Neuronal stem cell (in vitro differentiated cells): ENCODE data around the gene MPL.

Experiments
- DNase-seq: peaks from one replicate; pipeline ENCODE4 v3.0.0-alpha.2; 2013; ENCODE audit warnings: low spot score
- H2AFZ ChIP-seq: one replicate; pipeline ENCODE4 v1.6.1; 2013; ENCODE audit warnings: mild to moderate bottlenecking, low read length, inconsistent platforms
- H2AK5ac ChIP-seq: 2 replicates; pipeline ENCODE4 v1.6.1; 2013; ENCODE audit warnings: low read depth, mild to moderate bottlenecking, inconsistent platforms, low read length, moderate library complexity, mixed read lengths
- H2BK120ac ChIP-seq: 2 replicates; pipeline ENCODE4 v1.6.1; 2013; ENCODE audit warnings: low read depth, mild to moderate bottlenecking, inconsistent platforms, low read length, moderate library complexity, mixed read lengths
- H2BK12ac ChIP-seq: one replicate; pipeline ENCODE4 v1.6.1; 2013; ENCODE audit warnings: low read length, inconsistent platforms
- H2BK15ac ChIP-seq: 2 replicates; pipeline ENCODE4 v1.6.1; 2013; ENCODE audit warnings: mild to moderate bottlenecking, low read length, inconsistent platforms, mixed read lengths
- H2BK5ac ChIP-seq: one replicate; pipeline ENCODE4 v1.6.1; 2013; ENCODE audit warnings: inconsistent platforms, mild to moderate bottlenecking, low read length, moderate library complexity
- H3K14ac ChIP-seq: one replicate; pipeline ENCODE4 v1.6.1; 2013; ENCODE audit warnings: low read length, inconsistent platforms
- H3K18ac ChIP-seq: 2 replicates; pipeline ENCODE4 v1.6.1; 2013; ENCODE audit warnings: low read length, inconsistent platforms
- H3K23ac ChIP-seq: 2 replicates; pipeline ENCODE4 v1.6.1; 2013; ENCODE audit warnings: low read depth, mild to moderate bottlenecking, mixed read lengths, low read length, inconsistent platforms; ENCODE audit not compliant: poor library complexity
- H3K27ac ChIP-seq: replicated peaks from 3 replicates; pipeline ENCODE4 v1.5.1; 2013; ENCODE audit warnings: low read length, inconsistent platforms
- H3K27me3 ChIP-seq, 3 experiments: 2 replicates each; pipeline ENCODE4 v1.6.1; 2013; ENCODE audit warnings: low read length in 3 of 3, mild to moderate bottlenecking in 2 of 3, inconsistent platforms in 1 of 3, low read depth in 1 of 3, mixed read lengths in 1 of 3, moderate library complexity in 1 of 3; ENCODE audit not compliant: control insufficient read depth in 3 of 3, insufficient read depth in 3 of 3
- H3K36me3 ChIP-seq, 2 donors: replicated peaks in 1 of 2; 2 replicates each; pipeline ENCODE4 v1.6.1; 2013; ENCODE audit warnings: low read length in 2 of 2; ENCODE audit not compliant: control insufficient read depth in 2 of 2, insufficient read depth in 2 of 2
- H3K4ac ChIP-seq: 2 replicates; pipeline ENCODE4 v1.6.1; 2013; ENCODE audit warnings: inconsistent platforms, mild to moderate bottlenecking, low read length, moderate library complexity
- H3K4me1 ChIP-seq, 2 donors: 1 replicate in 1 of 2; 2 replicates in 1 of 2; pipeline ENCODE4 v1.6.1; 2013; ENCODE audit warnings: low read length in 2 of 2, low read depth in 1 of 2; ENCODE audit not compliant: control insufficient read depth in 2 of 2, insufficient read depth in 1 of 2
- H3K4me2 ChIP-seq: one replicate; pipeline ENCODE4 v1.6.1; 2013; ENCODE audit warnings: mild to moderate bottlenecking, low read length, inconsistent platforms; ENCODE audit not compliant: insufficient read depth, poor library complexity, severe bottlenecking
- H3K4me3 ChIP-seq, 2 donors: 2 replicates each; pipeline ENCODE4 v1.5.1; 2013; ENCODE audit warnings: low read length in 2 of 2, mild to moderate bottlenecking in 2 of 2, inconsistent platforms in 1 of 2, moderate library complexity in 1 of 2
- H3K79me1 ChIP-seq: one replicate; pipeline ENCODE4 v1.6.1; 2013; ENCODE audit warnings: low read depth, mild to moderate bottlenecking, inconsistent platforms, low read length, moderate library complexity
- H3K9ac ChIP-seq: one replicate; pipeline ENCODE4 v1.6.1; 2013; ENCODE audit warnings: mild to moderate bottlenecking, low read depth, low read length, inconsistent platforms; ENCODE audit not compliant: poor library complexity
- H3K9me3 ChIP-seq, 2 donors: replicated peaks in 1 of 2; 2 replicates each; pipeline versions ENCODE3 to v1.6.1; 2013; ENCODE audit warnings: low read length in 2 of 2, mild to moderate bottlenecking in 2 of 2, inconsistent platforms in 1 of 2, low read depth in 1 of 2, mixed read lengths in 1 of 2, moderate library complexity in 1 of 2; ENCODE audit not compliant: control insufficient read depth in 2 of 2, insufficient read depth in 1 of 2
- H4K8ac ChIP-seq: one replicate; pipeline ENCODE4 v1.6.1; 2013; ENCODE audit warnings: low read depth, mild to moderate bottlenecking, inconsistent platforms, low read length, moderate library complexity
- H4K91ac ChIP-seq: one replicate; pipeline ENCODE4 v1.6.1; 2013; ENCODE audit warnings: low read length, low read depth, mild to moderate bottlenecking, inconsistent platforms; ENCODE audit not compliant: poor library complexity
- WGBS, 2 donors: extraction: QIAGEN DNeasy Blood & Tissue Kit; methylation state at CpG; one replicate each; pipeline ENCODE4 v1.1.7; 2013; ENCODE audit warnings: missing lambda C conversion rate in 2 of 2, mixed read lengths in 1 of 2; ENCODE audit not compliant: insufficient read length in 2 of 2, insufficient replicate concordance in 1 of 2; ENCODE audit errors: extremely low coverage in 2 of 2; 5-methylcytosine and 5-hydroxymethylcytosine counted together

Gene MPL

DNA sequence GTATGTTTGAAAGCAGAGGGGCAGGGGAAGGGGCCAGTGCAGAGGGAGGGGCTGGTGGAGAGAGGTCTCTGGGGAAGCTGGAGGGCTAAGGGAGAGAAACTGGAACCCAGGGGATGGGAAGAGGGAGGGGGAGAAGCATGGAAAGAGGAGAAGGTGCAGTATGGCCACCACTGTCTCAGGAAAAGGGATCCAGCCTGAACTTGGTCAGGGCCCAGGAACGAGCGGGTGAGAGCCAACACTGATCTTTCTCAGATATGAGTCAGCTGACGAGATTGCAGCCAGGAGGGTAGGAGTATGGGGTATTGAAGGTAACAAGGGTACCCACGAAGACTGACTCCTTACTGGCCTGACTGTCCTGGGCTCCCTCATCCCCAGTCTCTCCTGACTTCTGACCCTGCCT, 18.8 kb upstream of the MPL start:
- H4K91ac ChIP-seq = no peak overlapping the region
- H3K27me3 ChIP-seq = no peaks in the 10 kb centered on the region
- peaks cover 0 to 5% of the 10 kb centered on the region in 2 donors for H3K4me1 ChIP-seq
- H3K9me3 ChIP-seq = peaks cover 0 to under 1% of the 10 kb centered on the region in 2 donors
- no peak overlapping the region for H3K9ac ChIP-seq
- no peak overlapping the region for H2BK5ac ChIP-seq
- H3K18ac ChIP-seq = no peak overlapping the region
- H3K4me2 ChIP-seq = no peak overlapping the region
- H3K4me3 ChIP-seq = no peak overlapping the region
- H3K14ac ChIP-seq = no peak overlapping the region
- H4K8ac ChIP-seq = no peak overlapping the region
- no peak overlapping the region for H2AFZ ChIP-seq
- H2AK5ac ChIP-seq = no peak overlapping the region
- H3K23ac ChIP-seq = no peak overlapping the region
- H2BK15ac ChIP-seq = no peak overlapping the region
- DNase-seq = no peak
- no CpG with 5 or more reads among the region's 4 CpGs for WGBS, 2 donors
- no peak overlapping the region for H3K27ac ChIP-seq
- no peak overlapping the region for H2BK12ac ChIP-seq
- no peaks in the 10 kb centered on the region for H3K36me3 ChIP-seq
- no peak overlapping the region for H2BK120ac ChIP-seq
- no peak overlapping the region for H3K4ac ChIP-seq
- H3K79me1 ChIP-seq = no peaks in the 10 kb centered on the region

- no peak overlapping the region for H2AK5ac ChIP-seq
- H3K4me2 ChIP-seq = no peak overlapping the region
- H3K79me1 ChIP-seq = no peaks in the 10 kb centered on the region
- no peak overlapping the region for H3K4me3 ChIP-seq
- H4K8ac ChIP-seq = no peak overlapping the region
- no peak overlapping the region for H2BK15ac ChIP-seq
- no peak overlapping the region for H2BK120ac ChIP-seq
- peaks cover 0 to 1% of the 10 kb centered on the region in 2 donors for H3K9me3 ChIP-seq
- no peak overlapping the region for H3K27ac ChIP-seq
- no peak overlapping the region for H3K23ac ChIP-seq
- no peak overlapping the region for H4K91ac ChIP-seq
- no peak overlapping the region for H3K14ac ChIP-seq
- no peak overlapping the region for H2BK5ac ChIP-seq
- no peaks in the 10 kb centered on the region for H3K36me3 ChIP-seq
- H3K4me1 ChIP-seq = peaks cover 0 to 5% of the 10 kb centered on the region in 2 donors
- H2BK12ac ChIP-seq = no peak overlapping the region
- no peak for DNase-seq
- no peak overlapping the region for H3K9ac ChIP-seq
- no peak overlapping the region for H3K4ac ChIP-seq
- no CpG with 5 or more reads among the region's 5 CpGs for WGBS, 2 donors
- H3K27me3 ChIP-seq = no peaks in the 10 kb centered on the region
- no peak overlapping the region for H3K18ac ChIP-seq
- H2AFZ ChIP-seq = no peak overlapping the region
These were observed 18.3 kb upstream of the MPL start for GRCh38 chr1:43319288-43319687.

DNA sequence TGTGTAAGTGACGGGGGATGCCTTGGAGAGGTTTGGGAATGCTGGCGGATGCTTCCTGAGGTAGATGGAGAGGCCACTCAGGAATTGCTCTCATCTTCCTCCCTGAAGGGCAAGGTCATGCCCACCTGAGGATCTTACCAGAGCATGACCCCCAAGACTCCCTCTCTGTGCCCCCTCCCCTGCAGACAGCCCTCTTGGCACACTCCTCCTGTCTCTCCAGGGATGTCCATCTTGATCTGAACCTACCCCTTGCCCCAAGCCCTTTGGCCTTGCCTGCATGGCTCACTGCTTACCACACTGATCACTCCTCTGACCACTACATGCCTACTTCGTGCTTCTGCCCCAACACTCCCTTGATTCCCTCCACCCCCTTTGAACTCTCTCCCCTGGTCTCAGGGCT, 17.9 kb upstream of the MPL start:
- Histone ChIP-seq H3K14ac (no peak overlapping the region), H3K27ac (no peak overlapping the region), H3K4ac (no peak overlapping the region), H3K27me3 (no peaks in the 10 kb centered on the region), H2AK5ac (no peak overlapping the region), H2BK15ac (no peak overlapping the region), H2BK5ac (no peak overlapping the region), H3K4me3 (no peak overlapping the region), H3K9ac (no peak overlapping the region), H3K4me2 (no peak overlapping the region), H3K18ac (no peak overlapping the region), H4K91ac (no peak overlapping the region), H2BK12ac (no peak overlapping the region), H3K4me1 (peaks cover 0 to 5% of the 10 kb centered on the region in 2 donors), H3K36me3 (no peaks in the 10 kb centered on the region), H2AFZ (no peak overlapping the region), H3K9me3 (peaks cover 0 to 1% of the 10 kb centered on the region in 2 donors), H4K8ac (no peak overlapping the region), H3K23ac (no peak overlapping the region), H2BK120ac (no peak overlapping the region), H3K79me1 (no peaks in the 10 kb centered on the region)
- 100% methylated on average over 1 of the region's 3 CpGs; no CpG with 5 or more reads in 1 of the 2 donors for WGBS, 2 donors
- no peak for DNase-seq

GRCh38 chr1:43321331-43321891, 16.2 kb upstream of the MPL start:
- H3K79me1 ChIP-seq = no peaks in the 10 kb centered on the region
- H2BK120ac ChIP-seq = no peak overlapping the region

More at GRCh38 chr1:43321331-43321891, 16.2 kb upstream of the MPL start:
- no CpG with 5 or more reads among the region's 16 CpGs for WGBS, 2 donors
- no peak overlapping the region for H3K14ac ChIP-seq
- peaks cover 0 to 1% of the 10 kb centered on the region in 2 donors for H3K9me3 ChIP-seq
- DNase-seq = no peak
- no peak overlapping the region for H4K8ac ChIP-seq
- peak overlapping the region; percentile 30 for H2AK5ac ChIP-seq
- H3K4me1 ChIP-seq = peaks cover 0 to 5% of the 10 kb centered on the region in 2 donors
- peak overlapping the region; percentile 33 for H3K9ac ChIP-seq
- no peak overlapping the region for H3K4ac ChIP-seq
- no peak overlapping the region for H2AFZ ChIP-seq
- no peaks in the 10 kb centered on the region for H3K36me3 ChIP-seq
- H2BK15ac ChIP-seq = peak overlapping the region; percentile 2
- H2BK12ac ChIP-seq = no peak overlapping the region
- H3K4me3 ChIP-seq = no peak overlapping the region
- H3K4me2 ChIP-seq = no peak overlapping the region
- no peak overlapping the region for H3K27ac ChIP-seq
- no peak overlapping the region for H2BK5ac ChIP-seq
- no peak overlapping the region for H3K23ac ChIP-seq
- H4K91ac ChIP-seq = no peak overlapping the region
- no peak overlapping the region for H3K18ac ChIP-seq
- no peaks in the 10 kb centered on the region for H3K27me3 ChIP-seq
